ENCODE data around the gene HORMAD2.
"Not testable (repeated sequence)": the region's sequence is repeated elsewhere in the genome, so short reads cannot be mapped to it uniquely, and the experiment has no call there.

- not testable (repeated sequence) for TF ChIP-seq CTCF, EP300, POLR2AphosphoS5 (IDR thresholded peaks at IDR 0.05)
Measured at GRCh38 chr22:30061094-30061493, 19.2 kb upstream of the HORMAD2 start.
